Subcutaneous adipose tissue (tissue), 4 donors: Measurements from ENCODE around the gene TUFT1. TPM values are rescaled to one million over a fixed set of nuclear protein-coding genes. Genes with fewer than 3 reads are reported as not detected.

ENCODE experiments used
- CTCF ChIP-seq: fragments of 450-650 bp; IDR thresholded peaks from one replicate; pipeline ENCODE4 v1.5.1; 2016; ENCODE audit warnings: low read depth, mild to moderate bottlenecking, control low read depth, antibody characterized with exemption, moderate library complexity
- total RNA-seq, 4 donors: library from RNA; depleted of rRNA; stranded (reverse); fragments of >200 nt; gene quantifications; one replicate each; pipeline ENCODE4 v1.1.0, GENCODE V29; 2016

TUFT1 gene
- total RNA-seq, 4 donors from 2014 or later, result 3.8 to 7.5 (median 5.8) TPM

GRCh38 chr1:151583796-151584195, 43.7 kb downstream of the TUFT1 start:
- TF ChIP-seq CTCF, result no peak

DNA sequence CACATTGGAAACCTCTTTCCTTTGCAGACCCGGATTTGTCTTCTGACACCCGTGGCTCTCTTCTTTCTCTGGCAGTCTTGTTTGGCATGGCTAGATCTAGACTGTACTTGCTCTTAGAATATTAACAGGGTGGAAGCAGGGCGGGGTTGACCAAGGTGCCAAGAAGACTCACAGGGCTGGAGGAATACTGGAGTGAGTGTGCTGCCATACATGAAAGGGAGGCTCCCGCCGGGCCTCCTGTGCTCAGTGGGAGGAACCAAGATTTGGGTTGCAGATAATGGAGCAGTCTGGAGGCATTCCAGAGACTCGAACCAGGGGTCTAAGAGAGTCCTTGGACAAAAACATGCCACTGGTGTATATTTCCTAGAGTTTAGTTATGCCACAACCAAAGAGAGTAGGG, 44.2 kb downstream of the TUFT1 start:
- no peak for TF ChIP-seq CTCF

DNA sequence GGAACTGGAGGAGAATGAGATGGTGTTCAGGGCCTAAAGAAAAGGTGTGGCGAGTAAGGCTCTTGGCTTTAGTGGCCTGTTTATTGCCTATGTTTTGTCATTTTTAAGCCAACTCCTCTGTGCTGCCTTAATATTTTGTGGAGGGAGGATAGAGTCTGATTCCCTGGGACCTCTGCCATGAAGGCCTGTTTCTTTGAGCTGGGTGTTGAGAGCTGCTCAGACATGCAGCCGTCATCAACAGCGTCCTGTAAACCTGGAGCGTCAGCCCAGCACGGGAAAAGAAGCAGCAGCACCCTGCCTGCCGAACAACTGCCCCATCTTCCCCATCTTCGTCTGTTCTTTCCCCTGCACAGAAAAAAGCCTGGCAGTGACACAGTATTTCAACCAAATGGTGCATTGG, 44.7 kb downstream of the TUFT1 start:
- no peak for TF ChIP-seq CTCF

GRCh38 chr1:151585622-151586021, 45.5 kb downstream of the TUFT1 start:
- TF ChIP-seq CTCF, result no peak

- no peak for TF ChIP-seq CTCF
These were observed 50.9 kb downstream of the TUFT1 start for GRCh38 chr1:151590961-151591360.

GRCh38 chr1:151593730-151594129, 53.6 kb downstream of the TUFT1 start:
- no peak for TF ChIP-seq CTCF

- no peak for TF ChIP-seq CTCF
These were observed 54.1 kb downstream of the TUFT1 start for GRCh38 chr1:151594143-151594625.
